M059J (cell line): ENCODE results near the gene TIE1. TPM values are rescaled to one million over a fixed set of nuclear protein-coding genes. Genes with fewer than 3 reads are reported as not detected.
A peak's percentile ranks its signal among the peaks of the same experiment; 100 is the strongest.

Source experiments
- DNase-seq: peaks from one replicate; pipeline ENCODE4 v3.0.0-alpha.2; 2012; ENCODE audit warnings: low read depth
- total RNA-seq: library from RNA; depleted of rRNA; stranded (reverse); fragments of >200 nt; shearing (Covaris generic); gene quantifications from 2 replicates; pipeline ENCODE4 v1.2.3, GENCODE V29; 2014

TIE1 gene
- total RNA-seq, 1 experiment from 2014 or later, result 3.3 TPM

DNA sequence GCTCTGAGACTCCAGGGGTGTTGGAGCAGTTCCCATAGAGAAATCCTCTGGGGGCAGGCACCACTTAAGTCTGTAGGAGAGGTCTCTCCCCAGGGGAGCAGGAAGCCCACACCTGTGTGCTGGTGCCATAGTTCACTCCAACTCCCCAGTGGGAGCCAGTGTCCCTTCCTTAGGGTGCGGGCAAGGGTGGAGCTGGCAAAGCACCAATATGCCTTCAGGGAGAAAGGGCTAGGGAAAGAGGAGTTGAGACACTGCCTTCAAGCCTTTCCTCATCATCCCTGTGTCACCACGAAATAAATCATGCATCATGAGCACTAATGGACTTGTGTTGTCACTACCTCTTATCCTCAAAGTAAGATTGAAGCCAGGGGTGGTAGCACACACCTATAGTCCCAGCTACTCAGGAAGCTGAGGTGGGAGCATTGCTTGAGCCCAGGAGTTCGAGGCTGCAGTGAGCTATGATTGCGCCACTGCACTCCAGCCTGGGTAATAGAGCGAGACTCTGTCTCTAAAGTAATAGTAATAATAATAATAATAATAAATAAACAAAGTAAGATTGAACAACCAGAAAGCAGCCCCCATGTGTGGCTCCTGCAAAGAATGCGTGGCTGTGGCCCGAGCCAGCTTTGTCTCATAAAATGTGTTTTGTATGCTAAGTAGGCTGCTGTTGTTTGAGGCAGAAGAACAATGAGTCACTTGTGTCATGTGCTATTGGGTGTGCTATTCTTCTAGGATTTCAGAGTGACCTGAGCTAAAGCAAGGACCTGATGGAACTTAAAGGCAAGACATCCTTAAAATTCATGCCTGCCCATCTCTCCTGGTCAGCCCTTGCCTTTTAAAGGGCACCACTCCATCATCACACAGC lies 6.7 kb upstream of the TIE1 start:
- DNase-seq, result peak; percentile 79

DNA sequence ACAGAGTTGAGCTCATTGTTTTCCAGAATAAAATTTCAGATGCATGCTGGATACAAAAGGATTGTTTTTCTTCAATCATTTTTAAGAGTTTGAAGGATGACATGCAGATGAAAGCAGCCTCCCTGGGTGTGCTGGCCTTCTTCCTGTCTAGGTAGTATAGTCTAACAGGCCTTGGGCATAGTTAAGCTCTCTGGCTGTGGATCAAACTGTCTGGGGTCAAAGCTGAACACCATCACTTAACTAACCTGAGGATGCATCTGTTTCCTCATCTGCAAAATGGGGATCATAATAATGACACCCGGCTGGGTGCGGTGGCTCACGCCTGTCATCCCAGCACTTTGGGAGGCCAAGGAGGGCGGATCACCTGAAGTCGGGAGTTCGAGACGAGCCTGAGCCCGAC lies 6.0 kb upstream of the TIE1 start:
- no peak for DNase-seq

DNA sequence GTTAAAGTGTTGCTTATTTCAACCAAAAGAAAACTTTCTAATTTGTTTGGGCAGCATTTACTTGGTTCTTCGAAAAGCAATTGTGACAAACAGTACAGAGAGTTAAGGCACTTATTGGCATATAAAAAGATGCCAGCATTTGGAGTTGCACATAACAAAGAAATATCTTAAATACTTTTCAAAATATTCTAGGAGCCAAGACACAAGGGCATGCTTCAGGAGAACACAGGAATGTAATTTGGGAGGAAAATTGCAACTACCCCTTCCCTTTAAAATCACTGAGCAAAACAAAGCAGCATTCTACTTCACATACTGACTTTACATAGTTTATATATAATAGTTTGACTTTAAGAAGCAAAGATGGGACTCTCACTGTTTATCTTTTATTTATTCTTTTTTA lies 4.6 kb upstream of the TIE1 start:
- DNase-seq, result no peak

DNA sequence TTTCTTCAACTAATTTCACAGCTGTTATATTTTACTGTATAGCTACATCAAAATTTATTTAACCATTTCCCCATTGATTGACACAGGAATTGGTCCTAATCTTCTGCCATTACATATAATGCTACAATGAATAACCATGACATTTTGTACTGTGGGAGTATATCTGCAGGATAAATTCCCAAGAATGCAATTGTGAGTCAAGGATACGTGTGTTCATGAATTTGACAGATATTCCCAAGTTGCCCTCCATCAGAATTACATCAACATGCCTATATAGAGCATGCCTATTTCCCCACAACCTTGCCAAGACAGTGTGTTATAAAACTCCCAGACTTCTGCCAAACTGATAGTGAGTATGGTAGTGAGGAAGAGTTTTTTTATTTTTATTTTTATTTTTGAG lies 2.7 kb upstream of the TIE1 start:
- no peak for DNase-seq

DNA sequence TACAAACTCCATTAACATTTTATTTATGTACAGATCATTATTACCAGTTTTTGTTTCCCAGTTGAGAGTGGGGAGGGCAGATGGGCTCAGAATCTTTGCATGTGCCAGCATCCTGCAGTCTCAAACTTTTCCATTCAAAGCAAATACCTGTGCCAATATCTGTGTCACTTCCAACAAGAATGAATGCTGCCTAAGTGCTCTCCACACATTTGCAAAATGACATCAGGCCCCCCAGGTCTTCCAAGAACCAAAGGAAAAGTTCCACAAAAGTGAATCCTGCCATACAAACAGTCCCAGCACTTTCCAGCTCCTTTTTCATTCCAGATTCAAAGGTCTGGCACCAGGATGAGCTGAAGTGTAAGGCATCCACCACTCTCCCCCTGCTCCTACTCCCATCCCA lies 1.7 kb upstream of the TIE1 start:
- no peak for DNase-seq

DNA sequence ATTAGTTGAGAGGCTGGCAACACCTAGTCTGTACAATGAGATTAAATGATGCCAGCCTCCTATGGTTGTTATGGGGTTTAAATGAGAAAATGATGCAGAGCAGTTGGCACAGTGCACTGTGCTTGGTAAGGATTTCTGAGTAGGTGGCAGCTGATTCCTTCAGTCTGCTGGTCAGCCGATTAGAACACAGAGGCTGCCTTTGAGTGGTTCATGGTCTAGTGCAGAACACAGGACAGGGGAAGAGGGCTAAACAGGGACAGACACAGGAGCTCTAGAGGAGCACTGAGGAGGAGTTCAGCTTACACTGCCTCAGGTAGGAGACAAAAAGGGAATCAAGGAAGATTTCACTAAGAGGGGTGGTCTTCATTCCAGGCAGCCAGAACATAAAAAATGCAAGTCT lies 1.4 kb downstream of the TIE1 start:
- no peak for DNase-seq

DNA sequence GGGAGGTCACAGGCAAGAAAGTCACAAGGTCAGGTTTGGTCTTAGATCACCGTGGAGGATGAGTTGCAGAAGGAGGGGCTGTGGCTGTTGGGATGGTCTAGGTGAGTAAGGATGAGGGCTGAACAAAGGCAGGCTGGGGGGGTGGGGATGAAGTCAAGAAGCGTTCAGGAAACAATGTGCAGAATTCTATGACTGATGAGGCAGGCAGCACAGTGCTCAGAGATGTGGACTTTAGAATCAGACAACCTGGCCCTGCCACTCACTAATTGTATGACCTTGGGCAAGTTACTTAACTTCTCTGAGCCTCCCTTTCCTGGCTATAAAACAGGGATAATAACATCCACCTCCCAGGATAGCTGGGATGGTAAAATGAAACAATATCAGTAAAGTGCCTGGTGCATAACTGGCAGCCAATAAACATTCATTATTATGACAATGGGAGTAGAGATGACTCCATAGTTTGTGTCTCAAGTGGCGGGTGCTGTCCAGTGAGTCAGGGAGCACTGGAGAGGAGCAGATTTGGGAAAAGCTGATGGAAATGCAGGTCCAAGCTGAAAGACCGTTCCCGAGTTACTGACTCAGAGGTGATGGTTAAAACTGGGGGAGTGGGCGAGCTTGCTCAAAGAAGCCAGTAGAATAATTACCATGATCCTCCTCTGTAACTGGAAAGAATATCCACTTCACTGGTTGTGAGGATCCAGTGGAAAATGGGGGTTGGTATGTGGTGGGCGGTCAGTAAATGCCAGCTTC lies 2.1 kb downstream of the TIE1 start:
- DNase-seq, result no peak

DNA sequence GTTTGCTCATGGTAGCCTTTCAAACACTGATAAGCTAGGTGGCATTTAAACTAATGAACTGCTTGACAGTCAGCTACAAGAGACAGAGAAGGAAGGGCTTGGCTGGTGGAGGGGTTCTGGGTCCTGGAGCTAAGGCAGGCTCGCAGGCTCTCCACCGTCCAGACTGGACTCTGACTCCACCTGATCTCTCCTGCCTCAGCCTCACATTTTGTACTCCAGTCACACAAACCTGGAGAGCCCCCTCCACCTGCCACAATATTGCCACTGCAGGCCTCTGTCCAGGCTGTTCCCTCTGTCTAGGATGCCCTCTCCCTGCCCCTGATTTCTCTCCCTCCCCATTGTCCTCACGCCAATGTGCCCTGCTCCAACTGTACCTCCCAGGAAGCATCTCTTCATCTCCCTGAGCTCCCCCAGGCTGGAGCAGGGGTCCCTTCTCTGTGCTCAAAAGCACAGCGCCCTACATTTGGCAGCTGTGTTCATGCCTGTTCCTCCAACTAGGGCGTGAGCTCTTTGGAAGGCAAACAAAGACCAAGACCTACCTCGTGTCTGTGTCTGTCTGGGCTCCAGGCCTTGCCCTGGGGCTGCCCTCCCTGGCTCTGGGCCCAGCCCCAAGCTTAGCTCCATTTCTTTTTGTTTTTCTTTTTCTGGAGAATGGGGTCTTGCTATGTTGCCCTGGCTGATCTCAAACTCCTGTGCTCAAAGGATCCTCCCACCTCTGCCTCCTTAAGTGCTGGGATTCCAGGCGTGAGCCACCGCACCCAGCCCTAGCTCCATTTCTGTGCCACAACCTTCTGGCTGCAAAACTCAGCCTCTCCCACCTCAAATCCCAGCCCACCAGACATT lies 2.9 kb downstream of the TIE1 start:
- no peak for DNase-seq

DNA sequence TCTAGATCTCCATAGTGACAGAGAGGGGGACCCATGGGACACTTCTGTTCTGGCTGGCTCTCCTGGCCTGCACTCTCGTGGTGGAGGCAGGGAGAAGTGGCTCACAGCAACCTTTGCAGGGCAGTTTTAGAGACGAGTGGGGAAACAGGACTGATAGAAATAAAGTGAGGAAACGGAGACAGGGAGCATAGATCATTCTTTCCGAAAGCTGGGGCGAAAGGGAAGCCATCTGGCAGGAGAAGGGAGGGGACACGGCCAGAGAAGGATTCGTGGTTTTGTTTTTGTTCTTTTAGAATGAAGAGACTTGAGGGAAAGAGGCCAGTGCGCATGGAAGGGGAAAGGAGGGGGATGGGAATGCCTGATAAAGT lies 3.5 kb downstream of the TIE1 start:
- no peak for DNase-seq

DNA sequence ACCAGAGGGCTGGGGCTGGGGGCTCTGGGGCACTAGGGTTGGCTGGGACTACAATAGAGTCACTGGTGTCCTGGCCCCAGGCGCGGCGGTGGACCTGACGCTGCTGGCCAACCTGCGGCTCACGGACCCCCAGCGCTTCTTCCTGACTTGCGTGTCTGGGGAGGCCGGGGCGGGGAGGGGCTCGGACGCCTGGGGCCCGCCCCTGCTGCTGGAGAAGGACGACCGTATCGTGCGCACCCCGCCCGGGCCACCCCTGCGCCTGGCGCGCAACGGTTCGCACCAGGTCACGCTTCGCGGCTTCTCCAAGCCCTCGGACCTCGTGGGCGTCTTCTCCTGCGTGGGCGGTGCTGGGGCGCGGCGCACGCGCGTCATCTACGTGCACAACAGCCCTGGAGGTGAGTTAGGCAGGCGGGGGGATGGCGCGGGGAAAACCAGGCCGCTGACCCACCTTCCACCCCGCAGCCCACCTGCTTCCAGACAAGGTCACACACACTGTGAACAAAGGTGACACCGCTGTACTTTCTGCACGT lies 4.1 kb downstream of the TIE1 start:
- no peak for DNase-seq

DNA sequence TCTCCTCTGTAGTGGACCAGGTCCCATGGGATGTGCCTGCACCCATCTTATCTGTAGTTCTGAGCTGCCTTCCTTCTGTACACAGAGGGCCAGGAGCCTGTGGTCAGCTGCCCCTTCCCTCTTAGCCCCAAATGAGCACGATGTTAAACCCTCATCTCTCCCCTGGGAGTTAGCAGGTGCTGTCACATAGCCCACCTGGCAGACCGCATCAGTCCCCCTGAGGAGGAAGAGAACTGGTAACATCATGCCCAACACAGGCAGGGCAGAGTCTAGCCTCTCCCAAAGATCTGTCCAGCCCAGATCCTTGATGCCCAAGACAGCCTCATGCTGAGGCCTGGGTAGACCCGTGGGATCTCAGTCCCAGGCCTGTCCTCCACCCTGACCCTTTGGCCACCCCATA lies 4.7 kb downstream of the TIE1 start:
- no peak for DNase-seq

DNA sequence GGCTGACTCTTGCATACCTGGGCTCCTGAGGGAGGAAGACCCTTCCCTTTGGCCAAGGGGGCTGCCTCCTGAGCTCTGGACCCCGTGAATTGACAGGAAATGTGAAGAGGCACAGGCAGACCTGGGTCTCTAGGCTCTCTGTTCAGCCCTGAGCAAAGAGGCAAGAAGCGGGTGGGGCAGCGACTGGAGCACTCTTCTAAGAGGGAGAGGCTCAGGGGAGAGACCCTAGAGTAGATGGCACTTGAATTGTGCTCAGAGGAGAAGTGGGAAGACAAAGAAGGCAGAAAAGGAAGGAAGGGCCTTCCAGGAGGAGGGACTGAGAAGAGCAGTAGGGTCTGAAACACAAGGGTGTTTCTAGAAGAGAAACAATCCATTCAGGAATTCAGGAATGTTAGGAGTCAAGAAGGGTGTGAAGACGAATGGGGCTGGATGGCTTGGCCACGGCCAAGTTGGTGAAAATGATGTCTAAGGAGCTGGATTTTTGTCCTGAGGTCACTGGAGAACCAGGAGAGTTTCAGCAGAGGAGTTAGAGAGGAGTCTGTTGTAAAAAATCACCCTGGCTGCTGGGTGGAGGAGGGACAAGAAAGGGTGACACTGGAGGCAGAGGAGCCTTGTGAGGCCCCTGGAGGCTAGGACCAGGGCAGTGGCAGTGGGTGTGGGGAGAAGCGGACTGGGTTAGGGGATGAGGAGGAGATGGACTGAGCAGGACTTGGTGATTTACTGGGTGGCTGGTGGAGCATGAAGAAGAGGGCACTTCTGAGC lies 5.3 kb downstream of the TIE1 start:
- no peak for DNase-seq

DNA sequence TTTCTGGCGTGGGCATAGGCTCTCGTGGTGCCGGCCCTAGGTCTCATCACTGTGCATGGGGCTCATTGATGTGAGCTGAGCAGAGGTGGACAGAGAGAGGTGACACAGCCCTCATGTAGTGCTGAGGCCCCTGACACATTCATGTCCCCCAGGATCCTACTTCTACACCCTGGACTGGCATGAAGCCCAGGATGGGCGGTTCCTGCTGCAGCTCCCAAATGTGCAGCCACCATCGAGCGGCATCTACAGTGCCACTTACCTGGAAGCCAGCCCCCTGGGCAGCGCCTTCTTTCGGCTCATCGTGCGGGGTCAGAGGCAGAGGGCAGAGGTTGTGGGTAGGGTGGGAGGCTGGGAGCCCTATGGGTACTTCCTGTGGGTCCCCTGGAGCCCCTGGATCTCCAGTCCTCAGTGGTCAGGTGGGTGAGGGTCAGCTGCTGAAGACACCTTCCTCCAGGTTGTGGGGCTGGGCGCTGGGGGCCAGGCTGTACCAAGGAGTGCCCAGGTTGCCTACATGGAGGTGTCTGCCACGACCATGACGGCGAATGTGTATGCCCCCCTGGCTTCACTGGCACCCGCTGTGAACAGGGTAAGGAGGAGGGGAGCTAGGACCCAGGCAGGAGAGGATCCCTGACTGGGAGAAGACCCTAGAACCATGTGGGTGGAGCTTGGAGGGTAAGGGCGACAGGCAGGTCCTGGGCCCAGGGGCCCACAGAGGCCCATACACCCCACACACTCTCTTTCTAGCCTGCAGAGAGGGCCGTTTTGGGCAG lies 6.1 kb downstream of the TIE1 start:
- DNase-seq, result no peak

DNA sequence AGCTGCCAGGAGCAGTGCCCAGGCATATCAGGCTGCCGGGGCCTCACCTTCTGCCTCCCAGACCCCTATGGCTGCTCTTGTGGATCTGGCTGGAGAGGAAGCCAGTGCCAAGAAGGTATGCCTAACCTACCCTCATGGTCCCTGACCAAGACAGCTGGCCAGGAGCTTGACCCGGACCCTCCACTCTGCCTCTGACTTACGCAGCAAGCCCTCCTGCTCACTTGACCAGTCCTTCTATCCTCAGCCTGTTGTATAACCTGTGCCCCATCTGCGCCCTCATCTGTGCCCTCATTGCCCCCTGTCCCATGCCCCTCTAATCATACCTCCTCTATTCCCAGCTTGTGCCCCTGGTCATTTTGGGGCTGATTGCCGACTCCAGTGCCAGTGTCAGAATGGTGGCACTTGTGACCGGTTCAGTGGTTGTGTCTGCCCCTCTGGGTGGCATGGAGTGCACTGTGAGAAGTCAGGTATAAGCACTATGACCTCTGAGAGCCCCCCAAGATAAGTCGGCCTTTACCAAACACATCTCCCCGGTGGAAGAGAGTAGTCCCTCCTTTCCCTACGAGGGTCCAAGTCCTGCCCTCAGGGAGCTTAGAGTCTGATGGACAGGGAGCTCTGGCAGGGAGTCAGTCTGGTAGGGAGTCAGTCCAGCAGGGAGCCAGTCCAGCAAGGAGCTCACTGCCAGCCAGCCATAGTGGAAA lies 6.8 kb downstream of the TIE1 start:
- DNase-seq, result no peak

DNA sequence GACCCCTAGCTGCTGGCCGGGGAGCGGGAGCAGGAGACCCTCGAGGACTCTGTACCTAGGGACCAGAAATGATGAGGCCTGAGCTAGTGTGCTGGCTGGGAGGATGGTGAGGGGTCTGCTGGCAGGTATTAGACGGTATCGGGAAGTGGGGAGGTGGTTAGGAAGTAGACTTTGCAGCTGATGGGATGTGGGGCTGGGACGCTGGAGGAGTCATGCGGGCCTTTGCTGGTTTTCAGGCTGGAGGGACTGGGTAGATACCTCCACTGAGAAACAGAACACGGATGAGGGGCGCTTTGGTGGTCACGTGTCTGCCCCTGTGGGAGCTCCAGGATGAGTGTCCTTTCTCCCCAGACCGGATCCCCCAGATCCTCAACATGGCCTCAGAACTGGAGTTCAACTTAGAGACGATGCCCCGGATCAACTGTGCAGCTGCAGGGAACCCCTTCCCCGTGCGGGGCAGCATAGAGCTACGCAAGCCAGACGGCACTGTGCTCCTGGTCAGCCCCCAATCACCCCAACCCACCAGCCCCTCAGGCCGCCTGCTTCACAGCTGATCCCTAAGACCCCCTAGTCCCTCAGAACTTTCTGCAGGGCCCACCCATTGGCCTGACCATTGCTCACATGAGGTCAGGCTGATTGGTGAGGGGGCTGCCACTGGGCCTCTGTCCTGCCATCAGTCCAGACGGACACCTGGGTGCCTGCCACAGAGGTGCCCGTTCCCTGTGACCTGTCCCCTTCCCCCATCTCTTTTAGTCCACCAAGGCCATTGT lies 8.0 kb downstream of the TIE1 start:
- DNase-seq, result no peak

DNA sequence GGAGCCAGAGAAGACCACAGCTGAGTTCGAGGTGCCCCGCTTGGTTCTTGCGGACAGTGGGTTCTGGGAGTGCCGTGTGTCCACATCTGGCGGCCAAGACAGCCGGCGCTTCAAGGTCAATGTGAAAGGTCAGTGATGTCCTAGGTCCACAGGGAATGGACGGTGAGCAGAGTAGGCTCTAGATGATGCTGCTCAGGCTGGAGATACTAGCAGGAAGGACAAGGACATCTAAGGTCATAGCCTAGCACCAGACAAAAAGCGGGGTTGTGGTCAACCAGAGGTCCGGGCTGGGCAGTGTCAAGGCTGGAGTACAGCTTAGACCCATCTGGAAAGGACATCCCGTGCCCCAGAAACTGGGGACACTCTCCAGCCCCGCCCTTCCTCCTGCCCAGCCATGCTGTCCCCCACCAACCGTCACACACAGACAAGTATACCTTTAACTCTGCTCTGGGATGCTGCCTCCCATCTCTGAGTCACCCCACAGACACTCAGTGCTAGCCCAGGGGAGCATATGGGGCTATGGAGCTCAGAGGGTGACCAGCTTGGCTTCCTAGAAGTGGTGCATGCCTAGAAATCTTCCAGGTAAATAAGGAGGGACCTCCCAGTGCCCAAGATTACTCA lies 8.7 kb downstream of the TIE1 start:
- peak; percentile 59 for DNase-seq

DNA sequence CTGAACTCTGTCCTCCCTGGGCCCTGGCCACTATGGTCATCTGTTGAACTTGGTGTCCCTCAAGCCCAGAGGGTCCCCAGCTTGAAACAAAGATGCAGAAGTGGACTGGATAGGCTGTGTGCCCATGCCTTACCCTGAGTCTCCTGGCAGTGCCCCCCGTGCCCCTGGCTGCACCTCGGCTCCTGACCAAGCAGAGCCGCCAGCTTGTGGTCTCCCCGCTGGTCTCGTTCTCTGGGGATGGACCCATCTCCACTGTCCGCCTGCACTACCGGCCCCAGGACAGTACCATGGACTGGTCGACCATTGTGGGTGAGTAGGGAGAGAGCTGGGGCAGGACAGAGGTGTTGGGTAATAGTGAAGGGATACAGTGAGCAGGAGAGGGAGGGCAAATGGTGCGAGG lies 10.7 kb downstream of the TIE1 start:
- no peak for DNase-seq

DNA sequence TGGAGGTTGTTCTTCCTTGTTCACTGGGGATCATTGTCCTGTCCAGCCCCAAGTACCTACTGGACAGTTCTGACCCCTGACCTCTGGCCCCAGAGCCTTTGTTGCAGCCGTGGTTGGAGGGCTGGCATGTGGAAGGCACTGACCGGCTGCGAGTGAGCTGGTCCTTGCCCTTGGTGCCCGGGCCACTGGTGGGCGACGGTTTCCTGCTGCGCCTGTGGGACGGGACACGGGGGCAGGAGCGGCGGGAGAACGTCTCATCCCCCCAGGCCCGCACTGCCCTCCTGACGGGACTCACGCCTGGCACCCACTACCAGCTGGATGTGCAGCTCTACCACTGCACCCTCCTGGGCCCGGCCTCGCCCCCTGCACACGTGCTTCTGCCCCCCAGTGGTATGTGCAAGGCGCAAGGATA lies 11.4 kb downstream of the TIE1 start:
- DNase-seq, result no peak
